Immature natural killer cell (primary cell): ENCODE results near the gene NEDD4L. TPM values are rescaled to one million over a fixed set of nuclear protein-coding genes. Genes with fewer than 3 reads are reported as not detected.
"Not testable (repeated sequence)": the region's sequence is repeated elsewhere in the genome, so short reads cannot be mapped to it uniquely, and the experiment has no call there.

ENCODE experiments used
- DNase-seq, 3 donors: peaks; one replicate each; pipeline ENCODE4 v3.0.0; 2022; ENCODE audit warnings: mixed read lengths in 1 of 3
- H3K27ac Mint-ChIP-seq, 6 donors: one replicate each; pipeline ENCODE4 v1.8.0; 2020; ENCODE audit warnings: mixed read lengths in 6 of 6, mild to moderate bottlenecking in 5 of 6, inconsistent platforms in 4 of 6, moderate library complexity in 3 of 6
- H3K27me3 Mint-ChIP-seq, 3 donors: one replicate each; pipeline ENCODE4 v1.8.0; 2020 to 2021; ENCODE audit warnings: low read depth in 3 of 3, mild to moderate bottlenecking in 3 of 3, mixed read lengths in 3 of 3, moderate library complexity in 3 of 3, inconsistent platforms in 1 of 3
- H3K36me3 Mint-ChIP-seq, 3 donors: one replicate each; pipeline ENCODE4 v1.8.0; 2020; ENCODE audit warnings: mixed read lengths in 3 of 3, inconsistent platforms in 2 of 3, mild to moderate bottlenecking in 2 of 3
- H3K4me1 Mint-ChIP-seq, 2 donors: one replicate each; pipeline ENCODE4 v1.8.0; 2020; ENCODE audit warnings: inconsistent platforms in 2 of 2, mild to moderate bottlenecking in 2 of 2, mixed read lengths in 2 of 2, moderate library complexity in 1 of 2
- H3K4me3 Mint-ChIP-seq, 5 donors: one replicate each; pipeline ENCODE4 v1.8.0; 2020; ENCODE audit warnings: mild to moderate bottlenecking in 5 of 5, mixed read lengths in 5 of 5, inconsistent platforms in 3 of 5, moderate library complexity in 3 of 5
- H3K9me3 Mint-ChIP-seq, 6 donors: one replicate each; pipeline ENCODE4 v1.8.0; 2020; ENCODE audit warnings: mild to moderate bottlenecking in 6 of 6, mixed read lengths in 6 of 6, inconsistent platforms in 4 of 6, moderate library complexity in 3 of 6
- polyA plus RNA-seq, 3 donors: library from polyadenylated mRNA; unstranded; fragments of 300-500 nt; fragmentation: Illumina TruSeq; gene quantifications; one replicate each; pipeline ENCODE4 v1.2.3, GENCODE V29; 2021

The NEDD4L gene
- polyA plus RNA-seq, 3 donors from 2014 or later = 0.62 to 2.2 (median 2.0) TPM

GRCh38 chr18:58364876-58365528 is 321.0 kb downstream of the NEDD4L start:
- no peaks in the 10 kb centered on the region for H3K9me3 Mint-ChIP-seq
- H3K4me1 Mint-ChIP-seq = peaks cover 0 to 8% of the 10 kb centered on the region in 2 donors
- no peak overlapping the region for H3K27ac Mint-ChIP-seq
- H3K36me3 Mint-ChIP-seq = no peaks in the 10 kb centered on the region
- peaks cover 0 to 3% (median 1%) of the 10 kb centered on the region in 3 donors for H3K27me3 Mint-ChIP-seq
- H3K4me3 Mint-ChIP-seq = no peak overlapping the region
- DNase-seq = no peak

GRCh38 chr18:58367425-58368140 is 323.6 kb downstream of the NEDD4L start:
- H3K27me3 Mint-ChIP-seq = peaks cover 0 to 3% (median 1%) of the 10 kb centered on the region in 3 donors
- no peak overlapping the region for H3K27ac Mint-ChIP-seq
- H3K4me3 Mint-ChIP-seq = no peak overlapping the region
- DNase-seq = no peak
- H3K9me3 Mint-ChIP-seq = no peaks in the 10 kb centered on the region
- H3K36me3 Mint-ChIP-seq = no peaks in the 10 kb centered on the region
- H3K4me1 Mint-ChIP-seq = peaks cover 0 to 8% of the 10 kb centered on the region in 2 donors

GRCh38 chr18:58369616-58370015 is 325.6 kb downstream of the NEDD4L start:
- H3K4me3 Mint-ChIP-seq = no peak overlapping the region

DNA sequence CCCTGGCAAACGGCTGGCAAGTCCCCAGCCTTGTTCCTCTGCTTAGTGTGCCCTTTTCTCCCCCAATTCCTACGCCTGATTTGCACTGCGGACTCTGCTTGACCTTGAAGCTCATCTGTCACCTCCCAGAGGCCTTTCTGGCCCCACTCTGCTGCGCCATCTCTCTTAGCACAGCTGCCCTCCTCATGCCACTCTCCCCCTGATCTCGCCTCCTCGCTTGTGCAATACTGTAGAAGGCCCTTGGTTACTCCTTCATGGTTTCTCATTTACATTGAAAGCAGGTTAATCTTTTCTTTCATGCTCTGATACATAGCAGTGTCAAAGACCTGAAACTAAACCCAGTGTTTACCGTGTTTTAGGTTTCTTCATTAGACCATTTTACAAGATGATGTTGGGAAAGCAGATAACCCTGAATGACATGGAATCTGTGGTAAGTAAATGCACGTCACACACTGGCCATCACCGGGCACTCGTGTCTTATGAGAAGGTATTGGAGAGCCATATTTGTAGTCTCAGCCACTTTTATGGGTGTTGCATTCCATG is 326.1 kb downstream of the NEDD4L start:
- peaks cover 0 to 8% of the 10 kb centered on the region in 2 donors for H3K4me1 Mint-ChIP-seq
- H3K4me3 Mint-ChIP-seq = no peak overlapping the region
- no peak for DNase-seq
- peaks cover 0 to 5% (median 2%) of the 10 kb centered on the region in 3 donors for H3K27me3 Mint-ChIP-seq
- peaks cover 0 to 10% (median 0%) of the 10 kb centered on the region in 3 donors for H3K36me3 Mint-ChIP-seq
- no peak overlapping the region for H3K27ac Mint-ChIP-seq
- no peaks in the 10 kb centered on the region for H3K9me3 Mint-ChIP-seq

More at GRCh38 chr18:58369616-58370015, 325.6 kb downstream of the NEDD4L start:
- H3K9me3 Mint-ChIP-seq = no peaks in the 10 kb centered on the region
- peaks cover 0 to 8% of the 10 kb centered on the region in 2 donors for H3K4me1 Mint-ChIP-seq
- no peak overlapping the region for H3K27ac Mint-ChIP-seq
- H3K27me3 Mint-ChIP-seq = peaks cover 0 to 3% (median 1%) of the 10 kb centered on the region in 3 donors
- H3K36me3 Mint-ChIP-seq = peaks cover 0 to 10% (median 0%) of the 10 kb centered on the region in 3 donors
- DNase-seq = no peak

DNA sequence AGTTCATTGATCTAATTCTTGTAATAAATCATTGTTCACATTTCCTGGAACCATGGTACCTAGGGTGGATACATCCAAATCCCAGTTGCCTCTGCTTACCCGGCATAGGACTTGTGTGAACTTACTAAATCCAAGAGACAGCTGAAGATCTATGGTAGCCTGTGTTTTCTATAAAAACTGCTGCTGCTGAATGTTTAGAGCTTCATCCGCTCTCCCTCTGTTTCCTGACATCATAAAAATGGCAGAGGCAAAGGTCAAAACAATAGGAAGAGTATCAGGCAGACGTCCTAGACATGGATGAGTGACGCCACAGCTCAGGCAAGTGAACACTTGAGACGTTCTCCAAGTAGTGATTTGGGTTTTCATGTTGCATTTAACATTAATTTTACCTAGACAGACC is 326.6 kb downstream of the NEDD4L start:
- H3K4me3 Mint-ChIP-seq = no peak overlapping the region
- H3K36me3 Mint-ChIP-seq = peaks cover 0 to 10% (median 0%) of the 10 kb centered on the region in 3 donors
- no peaks in the 10 kb centered on the region for H3K9me3 Mint-ChIP-seq
- H3K27ac Mint-ChIP-seq = no peak overlapping the region
- H3K4me1 Mint-ChIP-seq = peaks cover 0 to 8% of the 10 kb centered on the region in 2 donors
- no peak for DNase-seq
- peaks cover 0 to 5% (median 3%) of the 10 kb centered on the region in 3 donors for H3K27me3 Mint-ChIP-seq

DNA sequence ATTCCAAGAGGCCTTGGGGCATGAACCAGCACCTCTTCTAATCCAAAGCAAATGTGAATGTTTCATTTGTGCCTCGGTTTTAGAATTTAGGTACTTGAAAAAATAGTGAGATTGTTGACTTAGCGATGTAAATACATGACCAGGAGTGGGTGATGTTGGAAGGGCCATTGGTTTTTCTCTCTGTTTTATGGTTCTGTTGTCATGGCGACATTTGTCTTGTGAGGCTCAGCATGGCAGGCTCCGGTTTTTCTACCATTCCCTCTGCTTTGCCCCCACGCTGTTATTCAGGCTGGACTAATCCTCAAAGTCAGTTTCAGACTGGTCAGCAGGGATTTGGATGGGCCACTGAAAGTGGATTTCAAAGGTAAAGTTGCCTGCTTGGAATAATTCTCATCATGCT is 329.5 kb downstream of the NEDD4L start:
- H3K27ac Mint-ChIP-seq = no peak overlapping the region
- DNase-seq = no peak
- no peaks in the 10 kb centered on the region for H3K4me1 Mint-ChIP-seq
- no peaks in the 10 kb centered on the region for H3K9me3 Mint-ChIP-seq
- peaks cover 0 to 10% (median 0%) of the 10 kb centered on the region in 3 donors for H3K36me3 Mint-ChIP-seq
- no peak overlapping the region for H3K4me3 Mint-ChIP-seq
- H3K27me3 Mint-ChIP-seq = peaks cover 0 to 5% (median 5%) of the 10 kb centered on the region in 3 donors

GRCh38 chr18:58375051-58375450 is 331.0 kb downstream of the NEDD4L start:
- Mint-ChIP-seq H3K4me1 (no peaks in the 10 kb centered on the region), H3K36me3 (peaks cover 0 to 10% (median 0%) of the 10 kb centered on the region in 3 donors), H3K4me3 (no peak overlapping the region), H3K27ac (no peak overlapping the region), H3K9me3 (no peaks in the 10 kb centered on the region), H3K27me3 (peaks cover 0 to 5% (median 2%) of the 10 kb centered on the region in 3 donors)
- DNase-seq = no peak

GRCh38 chr18:58378411-58379379 is 334.7 kb downstream of the NEDD4L start:
- DNase-seq = no peak
- peaks cover 0 to 4% (median 0%) of the 10 kb centered on the region in 3 donors for H3K36me3 Mint-ChIP-seq
- no peaks in the 10 kb centered on the region for H3K4me1 Mint-ChIP-seq
- no peaks in the 10 kb centered on the region for H3K9me3 Mint-ChIP-seq
- H3K4me3 Mint-ChIP-seq = no peak overlapping the region
- H3K27ac Mint-ChIP-seq = no peak overlapping the region
- H3K27me3 Mint-ChIP-seq = peaks cover 0 to 7% (median 2%) of the 10 kb centered on the region in 3 donors

- H3K9me3 Mint-ChIP-seq = no peaks in the 10 kb centered on the region
- DNase-seq = no peak
- peaks cover 0 to 7% (median 2%) of the 10 kb centered on the region in 3 donors for H3K27me3 Mint-ChIP-seq
- H3K4me3 Mint-ChIP-seq = no peak overlapping the region
- H3K27ac Mint-ChIP-seq = no peak overlapping the region
- H3K36me3 Mint-ChIP-seq = no peaks in the 10 kb centered on the region
- no peaks in the 10 kb centered on the region for H3K4me1 Mint-ChIP-seq
Measured at GRCh38 chr18:58379443-58379842, 335.4 kb downstream of the NEDD4L start.

DNA sequence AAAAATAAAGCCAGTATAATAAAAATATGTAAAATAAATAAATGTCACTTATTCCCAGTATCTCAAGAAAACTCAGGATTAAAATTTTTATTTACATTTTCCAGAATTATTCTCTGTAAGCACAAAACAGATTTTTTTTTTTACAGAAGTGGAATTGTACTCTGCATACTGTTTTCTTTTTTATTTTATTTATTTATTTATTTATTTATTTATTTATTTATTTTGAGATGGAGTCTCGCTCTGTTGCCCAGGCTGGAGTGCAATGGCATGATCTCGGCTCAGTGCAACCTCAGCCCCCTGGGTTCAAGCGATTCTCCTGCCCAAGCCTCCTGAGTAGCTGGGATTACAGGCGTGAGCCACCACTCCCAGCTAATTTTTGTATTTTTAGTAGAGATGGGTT is 336.1 kb downstream of the NEDD4L start:
- not testable (repeated sequence) for H3K27me3 Mint-ChIP-seq, H3K27ac Mint-ChIP-seq, H3K4me1 Mint-ChIP-seq

DNA sequence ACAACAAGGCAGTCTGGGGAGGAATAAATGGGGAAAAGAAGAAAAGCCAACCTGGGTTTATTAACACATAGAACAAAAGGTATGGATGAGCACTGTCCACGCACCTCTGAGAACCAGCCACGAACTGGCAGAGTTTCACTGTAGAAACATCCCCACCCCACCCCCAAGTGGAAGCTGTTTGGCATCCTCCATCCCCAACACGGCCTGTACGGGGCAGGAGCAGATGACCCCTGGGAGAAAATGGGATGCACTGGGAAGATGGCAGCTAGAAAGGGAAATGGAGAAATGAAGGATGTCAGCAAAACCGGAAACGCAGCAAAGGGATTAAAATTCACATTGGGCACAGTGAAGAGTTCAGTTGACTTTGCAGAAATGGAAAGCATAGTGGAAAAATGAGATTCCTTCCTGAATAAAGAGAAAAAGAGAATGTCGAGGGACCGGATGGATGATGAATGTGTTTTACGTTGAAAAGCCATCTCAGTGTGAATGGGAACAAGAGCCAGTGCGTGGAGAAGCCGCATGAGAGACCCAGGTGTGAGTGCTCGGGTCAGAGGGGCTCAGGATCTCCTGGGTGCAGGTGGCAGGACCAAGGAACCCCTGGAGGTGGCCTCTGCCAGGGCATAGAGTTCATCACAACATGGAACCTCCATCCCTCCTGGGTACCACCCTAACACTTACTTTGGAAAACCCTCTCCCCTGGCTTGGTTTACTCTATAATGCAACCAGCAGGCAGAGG is 337.8 kb downstream of the NEDD4L start:
- Mint-ChIP-seq H3K36me3 (no peaks in the 10 kb centered on the region), H3K27ac (no peak overlapping the region), H3K4me1 (no peaks in the 10 kb centered on the region), H3K4me3 (no peak overlapping the region), H3K27me3 (peaks cover 0 to 5% (median under 1%) of the 10 kb centered on the region in 3 donors), H3K9me3 (no peaks in the 10 kb centered on the region)
- no peak for DNase-seq

More for the DNA sequence above, 336.1 kb downstream of the NEDD4L start:
- H3K36me3 Mint-ChIP-seq, DNase-seq, H3K4me3 Mint-ChIP-seq, H3K9me3 Mint-ChIP-seq: not testable (repeated sequence)

DNA sequence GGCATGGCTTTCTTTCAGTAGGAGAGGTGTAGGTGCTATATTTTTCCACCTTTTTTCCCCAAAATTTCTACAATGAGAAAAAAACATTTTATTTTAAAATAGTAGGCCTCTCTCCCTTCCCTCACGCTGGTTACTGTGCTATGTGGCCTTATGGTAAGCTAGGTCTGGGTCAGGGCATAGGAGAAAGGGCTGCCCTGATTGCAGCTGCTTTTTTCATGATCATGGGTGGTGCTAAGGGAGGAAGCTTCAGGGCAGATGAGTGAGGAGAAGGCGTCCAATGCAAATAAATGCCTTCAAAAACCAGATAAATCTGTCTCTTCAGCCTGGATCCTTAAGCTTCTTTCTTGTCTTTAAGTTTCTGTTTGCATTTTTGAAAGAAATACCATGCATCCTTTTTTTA is 338.4 kb downstream of the NEDD4L start:
- Mint-ChIP-seq H3K27me3 (peaks cover 0 to 3% (median 1%) of the 10 kb centered on the region in 3 donors), H3K4me1 (no peaks in the 10 kb centered on the region), H3K27ac (no peak overlapping the region), H3K4me3 (no peak overlapping the region), H3K9me3 (no peaks in the 10 kb centered on the region), H3K36me3 (no peaks in the 10 kb centered on the region)
- no peak for DNase-seq

DNA sequence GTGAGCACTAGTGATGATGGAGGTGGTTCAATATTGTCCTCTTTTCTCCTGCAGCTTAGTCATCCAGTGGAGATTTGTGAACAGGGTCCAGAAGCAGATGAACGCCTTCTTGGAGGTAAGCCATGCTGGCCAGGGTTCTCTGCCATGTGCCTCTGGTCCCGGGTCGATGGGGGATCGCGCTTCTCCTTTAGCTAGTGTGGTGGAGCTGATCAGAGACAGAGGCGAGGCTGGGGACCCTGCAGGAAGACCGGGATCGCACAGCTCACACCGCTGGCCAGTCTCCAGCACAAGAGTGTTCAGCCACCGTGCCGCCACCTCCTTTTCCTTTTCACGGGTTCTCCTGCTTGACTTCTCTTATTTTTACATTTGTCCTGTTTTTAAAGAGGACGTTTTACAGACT is 341.4 kb downstream of the NEDD4L start:
- H3K4me1 Mint-ChIP-seq = no peaks in the 10 kb centered on the region
- peaks cover 0 to 3% (median 1%) of the 10 kb centered on the region in 3 donors for H3K27me3 Mint-ChIP-seq
- no peak overlapping the region for H3K4me3 Mint-ChIP-seq
- no peak for DNase-seq
- no peaks in the 10 kb centered on the region for H3K9me3 Mint-ChIP-seq
- H3K36me3 Mint-ChIP-seq = no peaks in the 10 kb centered on the region
- no peak overlapping the region for H3K27ac Mint-ChIP-seq
